HEK293 (cell line): ENCODE measurements around the gene PTP4A2.
A peak's percentile ranks its signal among the peaks of the same experiment; 100 is the strongest.

Source experiments
- CTCF ChIA-PET: fragments of 350-600 bp; formaldehyde crosslinking; extraction: SDS; loops from one replicate; lab custom pipeline; 2021; ENCODE audit warnings: antibody characterized with exemption; lab: Yijun Ruan, JAX
- POLR2A ChIA-PET: fragments of 300-600 bp; formaldehyde crosslinking; extraction: SDS; loops from one replicate; lab custom pipeline; 2020; ENCODE audit warnings: antibody characterized with exemption, inconsistent platforms; lab: Yijun Ruan, JAX
- H3K27ac ChIP-seq: fragments of 200-500 bp; sonication (Bioruptor generic); 2 replicates; pipeline ENCODE4 v1.5.1; 2014; ENCODE audit warnings: low read depth, low read length, control low read depth, inconsistent platforms; ENCODE audit errors: extremely low read depth
- H3K36me3 ChIP-seq, 2 experiments: fragments of 200-500 bp in 1 of 2; sonication (Bioruptor generic) in 1 of 2; 1 replicate in 1 of 2; 2 replicates in 1 of 2; pipeline ENCODE4 v1.5.1; 2014 to 2017; ENCODE audit warnings: inconsistent platforms in 2 of 2, low read length in 2 of 2; ENCODE audit not compliant: control insufficient read depth in 2 of 2, insufficient read depth in 1 of 2
- H3K4me1 ChIP-seq: fragments of 200-500 bp; sonication (Bioruptor generic); 2 replicates; pipeline ENCODE4 v1.5.1; 2014; ENCODE audit warnings: mild to moderate bottlenecking, low read length, inconsistent platforms; ENCODE audit not compliant: control insufficient read depth, insufficient read depth
- H3K4me3 ChIP-seq: 2 replicates; pipeline ENCODE4 v1.5.1; 2011; ENCODE audit warnings: low read depth, mild to moderate bottlenecking, control low read depth, low read length, moderate library complexity
- H3K9me3 ChIP-seq: fragments of 200-500 bp; sonication (Bioruptor generic); 2 replicates; pipeline ENCODE4 v1.5.1; 2014; ENCODE audit warnings: low read depth, low read length, inconsistent platforms; ENCODE audit not compliant: control insufficient read depth, insufficient read depth
- PRDM10 ChIP-seq: fragments of 450-650 bp; formaldehyde crosslinking; IDR thresholded peaks from 2 replicates; pipeline ENCODE4 v1.5.1; 2016; ENCODE audit warnings: missing biosample characterization, missing genetic modification characterization
- RBAK ChIP-seq: fragments of 450-650 bp; formaldehyde crosslinking; IDR thresholded peaks from 2 replicates; pipeline ENCODE4 v1.5.1; 2016; ENCODE audit warnings: missing biosample characterization, missing genetic modification characterization
- ZBTB7A ChIP-seq: fragments of 450-650 bp; formaldehyde crosslinking; IDR thresholded peaks from 2 replicates; pipeline ENCODE4 v1.5.1; 2016; ENCODE audit warnings: low read depth, missing biosample characterization, missing genetic modification characterization
- ZNF114 ChIP-seq: fragments of 450-650 bp; formaldehyde crosslinking; IDR thresholded peaks from 2 replicates; pipeline ENCODE4 v1.5.0; 2017; ENCODE audit warnings: missing biosample characterization, missing genetic modification characterization
- ZNF174 ChIP-seq: fragments of 450-650 bp; formaldehyde crosslinking; IDR thresholded peaks from 2 replicates; pipeline ENCODE4 v1.5.0; 2017; ENCODE audit warnings: missing biosample characterization, mild to moderate bottlenecking, missing genetic modification characterization
- ZNF184 ChIP-seq: fragments of 450-650 bp; IDR thresholded peaks from 2 replicates; pipeline ENCODE4 v1.5.1; 2018; ENCODE audit warnings: missing biosample characterization, mild to moderate bottlenecking, missing genetic modification characterization
- ZNF202 ChIP-seq: fragments of 450-650 bp; formaldehyde crosslinking; IDR thresholded peaks from 2 replicates; pipeline ENCODE4 v1.5.1; 2016; ENCODE audit warnings: missing biosample characterization, missing genetic modification characterization, borderline replicate concordance
- ZNF26 ChIP-seq: fragments of 450-650 bp; formaldehyde crosslinking; IDR thresholded peaks from 2 replicates; pipeline ENCODE4 v1.5.1; 2016; ENCODE audit warnings: missing biosample characterization, missing genetic modification characterization
- ZNF266 ChIP-seq: fragments of 450-650 bp; formaldehyde crosslinking; IDR thresholded peaks from 2 replicates; pipeline ENCODE4 v1.5.1; 2016; ENCODE audit warnings: missing biosample characterization, missing genetic modification characterization, low read depth
- ZNF362 ChIP-seq: fragments of 450-650 bp; formaldehyde crosslinking; IDR thresholded peaks from 2 replicates; pipeline ENCODE4 v1.5.1; 2016; ENCODE audit warnings: missing biosample characterization, missing genetic modification characterization
- ZNF571 ChIP-seq: fragments of 450-650 bp; formaldehyde crosslinking; IDR thresholded peaks from 2 replicates; pipeline ENCODE4 v1.5.0; 2017; ENCODE audit warnings: missing biosample characterization, missing genetic modification characterization
- ZNF600 ChIP-seq: fragments of 450-650 bp; formaldehyde crosslinking; IDR thresholded peaks from 2 replicates; pipeline ENCODE4 v1.5.1; 2016; ENCODE audit warnings: missing biosample characterization, missing genetic modification characterization
- ZNF654 ChIP-seq: fragments of 450-650 bp; formaldehyde crosslinking; IDR thresholded peaks from 2 replicates; pipeline ENCODE4 v1.5.1; 2016; ENCODE audit warnings: low read depth, missing biosample characterization, missing genetic modification characterization

PTP4A2 gene

GRCh38 chr1:31867546-31867945 is 70.6 kb downstream of the PTP4A2 start:
- Histone ChIP-seq H3K27ac (no peak overlapping the region), H3K4me1 (no peaks in the 10 kb centered on the region), H3K9me3 (no peaks in the 10 kb centered on the region), H3K36me3 (no peaks in the 10 kb centered on the region), H3K4me3 (no peak overlapping the region)
- POLR2A ChIA-PET, result no interaction called here
- TF ChIP-seq RBAK (tag by site-specific recombination) (no peak), ZNF571 (tag by site-specific recombination) (no peak), ZNF174 (tag by site-specific recombination) (no peak), ZNF202 (tag by site-specific recombination) (no peak), ZNF654 (tag by site-specific recombination) (no peak), ZNF26 (tag by site-specific recombination) (no peak), PRDM10 (tag by site-specific recombination) (no peak), ZBTB7A (no peak), ZNF266 (tag by site-specific recombination) (no peak)
- CTCF ChIA-PET, result no interaction called here

- H3K4me3 ChIP-seq, result no peak overlapping the region
- CTCF ChIA-PET, result no interaction called here
- no peaks in the 10 kb centered on the region for H3K36me3 ChIP-seq
- no peaks in the 10 kb centered on the region for H3K9me3 ChIP-seq
- TF ChIP-seq ZNF600 (tag by site-specific recombination) (0 out of 2 replicates have a peak, but pooled peaks have one; percentile 22), ZNF114 (tag by site-specific recombination) (no peak)
- POLR2A ChIA-PET, result no interaction called here
- H3K27ac ChIP-seq, result no peak overlapping the region
- H3K4me1 ChIP-seq, result no peaks in the 10 kb centered on the region
Measured at GRCh38 chr1:31866450-31867032, 71.6 kb downstream of the PTP4A2 start.

- no peaks in the 10 kb centered on the region for H3K36me3 ChIP-seq
- no peaks in the 10 kb centered on the region for H3K4me1 ChIP-seq
- H3K9me3 ChIP-seq, result no peaks in the 10 kb centered on the region
- TF ChIP-seq ZNF184 (tag by site-specific recombination), result no peak
- peak; percentile 47; the same call in 1 of the 2 replicates for TF ChIP-seq ZNF362 (tag by site-specific recombination)
- no peak overlapping the region for H3K4me3 ChIP-seq
- H3K27ac ChIP-seq, result no peak overlapping the region
- ChIA-PET CTCF (no interaction called here), POLR2A (no interaction called here)
Measured at GRCh38 chr1:31865728-31866449, 72.3 kb downstream of the PTP4A2 start.
